Peyer's patch (tissue), 4 donors: ENCODE results near the gene PHEX.

Experiments used
- CTCF ChIP-seq, 6 experiments: fragments of 450-650 bp in 4 of 6; fragments of 200-600 bp in 2 of 6; sonication (generic) in 1 of 6; IDR thresholded peaks; one replicate each; pipeline ENCODE4 v1.5.1; 2017 to 2019; ENCODE audit warnings: antibody characterized with exemption in 6 of 6, mild to moderate bottlenecking in 3 of 6, moderate library complexity in 1 of 6
- POLR2A ChIP-seq, 2 donors: fragments of 450-650 bp; IDR thresholded peaks; one replicate each; pipeline ENCODE4 v1.5.1; 2017; ENCODE audit warnings: antibody characterized with exemption in 2 of 2, mild to moderate bottlenecking in 2 of 2, moderate library complexity in 2 of 2

GRCh38 chrX:22164770-22165388 is 132.8 kb downstream of the PHEX start:
- no peak for TF ChIP-seq CTCF (IDR thresholded peaks at IDR 0.05)
- no peak for TF ChIP-seq POLR2A (IDR thresholded peaks at IDR 0.05)
